Karpas-422 (cell line): Measurements from ENCODE around the gene SSX2IP. TPM values are rescaled to one million over a fixed set of nuclear protein-coding genes. Genes with fewer than 3 reads are reported as not detected.
A peak's percentile ranks its signal among the peaks of the same experiment; 100 is the strongest.

ENCODE experiments used
- DNase-seq: peaks from one replicate; pipeline ENCODE4 v3.0.0-alpha.2; 2015
- H2AFZ ChIP-seq: fragments of 200-600 bp; sonication (generic); 2 replicates; pipeline ENCODE4 v1.6.1; 2014; ENCODE audit warnings: antibody characterized with exemption, low read length, mixed read lengths
- H3K27ac ChIP-seq: fragments of 200-600 bp; sonication (generic); 2 replicates; pipeline ENCODE4 v1.5.1; 2014; ENCODE audit warnings: mild to moderate bottlenecking, low read length, moderate library complexity
- H3K27me3 ChIP-seq: fragments of 200-600 bp; sonication (generic); 2 replicates; pipeline ENCODE4 v1.6.1; 2014; ENCODE audit warnings: low read length, mixed read lengths
- H3K36me3 ChIP-seq: fragments of 200-600 bp; sonication (generic); 2 replicates; pipeline ENCODE4 v1.6.1; 2014; ENCODE audit warnings: low read length, mixed read lengths; ENCODE audit not compliant: insufficient read depth
- H3K4me1 ChIP-seq: fragments of 200-600 bp; sonication (generic); 2 replicates; pipeline ENCODE4 v1.6.1; 2014; ENCODE audit warnings: mild to moderate bottlenecking, low read length, mixed read lengths
- H3K4me2 ChIP-seq: fragments of 200-600 bp; sonication (generic); 2 replicates; pipeline ENCODE4 v1.6.1; 2014; ENCODE audit warnings: low read length, low read depth, mild to moderate bottlenecking; ENCODE audit not compliant: poor library complexity, severe bottlenecking
- H3K4me3 ChIP-seq: fragments of 200-600 bp; sonication (generic); 2 replicates; pipeline ENCODE4 v1.5.1; 2014; ENCODE audit warnings: mild to moderate bottlenecking, antibody characterized with exemption, low read length, mixed read lengths
- H3K79me2 ChIP-seq: fragments of 200-600 bp; sonication (generic); 2 replicates; pipeline ENCODE4 v1.6.1; 2014; ENCODE audit warnings: mild to moderate bottlenecking, low read length, mixed read lengths
- H3K9ac ChIP-seq: fragments of 200-600 bp; sonication (generic); 2 replicates; pipeline ENCODE4 v1.6.0; 2014; ENCODE audit warnings: low read length
- H3K9me2 ChIP-seq: fragments of 200-600 bp; sonication (generic), shearing (Covaris generic); replicated peaks from 2 replicates; pipeline ENCODE4 v1.6.0; 2014; ENCODE audit warnings: mild to moderate bottlenecking, low read length, moderate library complexity; ENCODE audit not compliant: insufficient read depth
- H3K9me3 ChIP-seq: fragments of 300-700, 200-600 bp; sonication (generic); 2 replicates; pipeline ENCODE4 v1.6.1; 2014; ENCODE audit warnings: low read length, mixed read lengths
- H4K20me1 ChIP-seq: fragments of 200-600 bp; sonication (generic); 2 replicates; pipeline ENCODE4 v1.6.1; 2014; ENCODE audit warnings: mild to moderate bottlenecking, antibody characterized with exemption, low read length, low read depth; ENCODE audit not compliant: insufficient read depth
- total RNA-seq: library from RNA; depleted of rRNA; stranded (reverse); fragments of >200 nt; shearing (Covaris generic); gene quantifications from 2 replicates; pipeline ENCODE4 v1.2.3, GENCODE V29; 2014; ENCODE audit warnings: low replicate concordance

The SSX2IP gene
- total RNA-seq, 1 experiment from 2014 or later = 29.0 TPM

DNA sequence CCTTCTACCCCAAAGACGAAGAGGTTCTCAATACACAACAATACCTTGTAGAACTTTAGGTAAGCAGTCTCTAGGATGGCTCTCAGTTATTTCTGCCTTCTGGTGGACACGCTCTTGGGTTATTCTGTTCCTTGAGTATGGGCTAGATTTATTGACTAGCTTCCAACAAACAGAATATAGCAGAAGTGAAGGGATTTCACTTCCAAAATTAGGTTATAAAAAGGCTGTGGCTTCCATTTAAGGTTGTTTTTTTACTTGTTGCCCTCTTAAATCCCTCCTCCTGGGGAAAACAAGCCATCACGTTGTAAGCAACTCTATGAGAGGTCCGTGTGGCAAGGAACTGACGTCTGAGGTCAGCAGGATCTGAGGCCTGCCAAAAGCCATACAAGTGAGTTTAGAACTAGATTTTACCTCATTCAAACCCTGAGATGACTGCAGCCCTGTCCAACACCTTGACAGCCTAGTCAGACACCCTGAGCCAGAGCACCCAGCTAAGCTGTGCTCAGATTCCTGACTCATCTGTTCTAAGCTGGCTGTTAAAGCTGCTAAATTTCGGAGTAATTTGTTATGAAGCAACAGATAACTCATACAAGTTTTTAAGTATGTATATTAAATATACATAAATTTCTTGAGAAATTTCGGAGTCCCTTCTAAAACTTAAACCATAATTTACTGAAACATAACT is 12.7 kb downstream of the SSX2IP start:
- H3K36me3 ChIP-seq = no peaks in the 10 kb centered on the region
- no peak overlapping the region for H3K27ac ChIP-seq
- no peaks in the 10 kb centered on the region for H3K9me2 ChIP-seq
- no peak overlapping the region for H2AFZ ChIP-seq
- H3K79me2 ChIP-seq = peaks cover 100% of the 10 kb centered on the region
- no peak overlapping the region for H3K9ac ChIP-seq
- H3K4me1 ChIP-seq = peaks cover 13% of the 10 kb centered on the region
- DNase-seq = no peak
- H3K27me3 ChIP-seq = no peaks in the 10 kb centered on the region
- no peak overlapping the region for H3K4me3 ChIP-seq
- H4K20me1 ChIP-seq = no peaks in the 10 kb centered on the region
- H3K9me3 ChIP-seq = no peaks in the 10 kb centered on the region
- H3K4me2 ChIP-seq = no peak overlapping the region

DNA sequence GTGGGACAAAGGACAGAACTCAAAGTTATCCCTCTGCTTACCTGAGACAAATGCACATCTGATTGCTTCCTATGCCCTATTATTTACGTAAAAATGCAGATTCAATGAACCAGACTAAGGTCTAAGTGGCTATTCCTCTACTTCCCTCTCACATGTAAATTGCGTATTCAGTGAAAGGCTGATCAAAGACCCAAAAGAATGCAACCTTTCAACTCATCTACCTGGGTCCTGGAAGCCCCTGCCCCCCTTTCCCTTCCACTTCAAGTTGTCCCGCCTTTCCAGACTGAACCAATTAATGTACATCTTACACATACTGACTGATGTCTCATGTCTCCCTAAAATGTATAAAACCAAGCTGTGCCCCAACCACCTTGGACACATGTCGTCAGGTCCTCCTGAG is 14.6 kb downstream of the SSX2IP start:
- no peak for DNase-seq
- Histone ChIP-seq H4K20me1 (no peaks in the 10 kb centered on the region), H3K4me3 (no peak overlapping the region), H3K27ac (no peak overlapping the region), H3K9ac (no peak overlapping the region), H3K9me3 (no peaks in the 10 kb centered on the region), H3K79me2 (peaks cover 98% of the 10 kb centered on the region), H3K27me3 (no peaks in the 10 kb centered on the region), H3K4me1 (peaks cover 16% of the 10 kb centered on the region), H3K4me2 (no peak overlapping the region), H3K36me3 (no peaks in the 10 kb centered on the region), H2AFZ (no peak overlapping the region), H3K9me2 (no peaks in the 10 kb centered on the region)

DNA sequence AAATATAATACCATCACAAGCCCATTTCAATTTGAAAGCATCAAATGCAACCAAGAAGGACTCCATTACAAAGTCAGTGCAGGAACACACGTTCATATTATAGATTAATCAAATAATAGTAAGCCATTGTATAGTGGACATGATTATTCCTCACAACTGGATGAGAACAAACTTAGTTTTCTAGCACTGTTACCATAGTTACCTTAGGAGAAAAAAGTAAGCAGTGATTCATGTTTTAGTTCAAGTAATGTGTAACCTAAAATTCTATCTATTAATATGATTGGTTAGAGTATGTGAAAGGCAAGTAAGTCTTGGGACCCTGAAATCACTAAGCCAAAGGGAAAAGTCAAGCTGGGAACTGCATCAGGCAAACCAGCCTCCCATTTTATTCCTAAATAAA is 15.2 kb downstream of the SSX2IP start:
- Histone ChIP-seq H3K4me2 (no peak overlapping the region), H2AFZ (no peak overlapping the region), H4K20me1 (no peaks in the 10 kb centered on the region), H3K9me2 (no peaks in the 10 kb centered on the region), H3K9me3 (no peaks in the 10 kb centered on the region), H3K27me3 (no peaks in the 10 kb centered on the region), H3K4me1 (peaks cover 16% of the 10 kb centered on the region), H3K79me2 (peaks cover 98% of the 10 kb centered on the region), H3K9ac (no peak overlapping the region), H3K4me3 (no peak overlapping the region), H3K36me3 (no peaks in the 10 kb centered on the region; the same call in 1 of the 2 replicates), H3K27ac (no peak overlapping the region)
- no peak for DNase-seq

DNA sequence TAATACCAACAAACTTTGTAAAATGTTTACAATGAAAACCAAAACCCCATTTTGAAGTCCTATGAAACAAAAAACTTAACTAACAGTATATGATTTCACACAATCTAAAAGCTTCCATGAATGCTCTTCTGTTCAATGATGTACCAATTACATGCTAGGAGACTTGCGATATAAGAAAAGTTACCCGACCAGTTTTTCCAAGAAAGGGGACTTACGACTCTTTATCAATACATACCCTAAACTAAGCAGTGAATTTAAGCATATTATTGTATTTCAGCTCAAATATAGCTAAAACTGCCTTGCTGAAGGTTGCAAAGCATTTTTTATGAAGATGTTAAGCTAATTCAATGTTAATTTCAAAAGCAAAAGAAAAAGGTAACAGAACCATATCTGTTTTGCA is 15.6 kb downstream of the SSX2IP start:
- H3K9me2 ChIP-seq = no peaks in the 10 kb centered on the region
- no peak overlapping the region for H2AFZ ChIP-seq
- H3K4me3 ChIP-seq = no peak overlapping the region
- H3K4me2 ChIP-seq = no peak overlapping the region
- H3K27ac ChIP-seq = no peak overlapping the region
- H3K4me1 ChIP-seq = peaks cover 16% of the 10 kb centered on the region
- H3K27me3 ChIP-seq = no peaks in the 10 kb centered on the region
- no peak overlapping the region for H3K9ac ChIP-seq
- H3K36me3 ChIP-seq = peaks cover 2% of the 10 kb centered on the region
- no peaks in the 10 kb centered on the region for H3K9me3 ChIP-seq
- peaks cover 98% of the 10 kb centered on the region for H3K79me2 ChIP-seq
- no peak for DNase-seq
- no peaks in the 10 kb centered on the region for H4K20me1 ChIP-seq

DNA sequence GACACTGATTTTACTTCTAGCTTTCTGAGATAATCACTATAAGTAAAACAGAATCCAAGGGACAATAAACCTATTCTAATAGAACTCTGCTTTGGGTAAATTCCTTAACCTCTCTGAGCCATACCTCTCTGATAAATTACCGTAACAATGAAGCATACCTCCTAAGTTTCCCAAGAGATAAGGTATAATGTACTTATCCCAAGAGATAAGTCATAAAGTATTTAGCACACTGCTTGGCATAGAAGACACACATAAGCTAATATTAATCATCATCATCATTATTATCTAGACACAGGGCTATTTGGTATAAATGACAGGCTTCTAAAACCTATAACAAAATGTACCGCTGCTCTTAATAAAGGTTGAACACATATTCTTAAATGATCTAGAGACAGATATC is 16.2 kb downstream of the SSX2IP start:
- DNase-seq = no peak
- Histone ChIP-seq H3K4me3 (no peak overlapping the region), H3K79me2 (peaks cover 96% of the 10 kb centered on the region), H3K4me1 (peaks cover 16% of the 10 kb centered on the region), H3K36me3 (peaks cover 8% of the 10 kb centered on the region), H2AFZ (no peak overlapping the region), H3K9me2 (no peaks in the 10 kb centered on the region), H3K27ac (no peak overlapping the region), H3K9ac (no peak overlapping the region), H3K27me3 (no peaks in the 10 kb centered on the region), H3K9me3 (no peaks in the 10 kb centered on the region), H4K20me1 (no peaks in the 10 kb centered on the region), H3K4me2 (no peak overlapping the region)

DNA sequence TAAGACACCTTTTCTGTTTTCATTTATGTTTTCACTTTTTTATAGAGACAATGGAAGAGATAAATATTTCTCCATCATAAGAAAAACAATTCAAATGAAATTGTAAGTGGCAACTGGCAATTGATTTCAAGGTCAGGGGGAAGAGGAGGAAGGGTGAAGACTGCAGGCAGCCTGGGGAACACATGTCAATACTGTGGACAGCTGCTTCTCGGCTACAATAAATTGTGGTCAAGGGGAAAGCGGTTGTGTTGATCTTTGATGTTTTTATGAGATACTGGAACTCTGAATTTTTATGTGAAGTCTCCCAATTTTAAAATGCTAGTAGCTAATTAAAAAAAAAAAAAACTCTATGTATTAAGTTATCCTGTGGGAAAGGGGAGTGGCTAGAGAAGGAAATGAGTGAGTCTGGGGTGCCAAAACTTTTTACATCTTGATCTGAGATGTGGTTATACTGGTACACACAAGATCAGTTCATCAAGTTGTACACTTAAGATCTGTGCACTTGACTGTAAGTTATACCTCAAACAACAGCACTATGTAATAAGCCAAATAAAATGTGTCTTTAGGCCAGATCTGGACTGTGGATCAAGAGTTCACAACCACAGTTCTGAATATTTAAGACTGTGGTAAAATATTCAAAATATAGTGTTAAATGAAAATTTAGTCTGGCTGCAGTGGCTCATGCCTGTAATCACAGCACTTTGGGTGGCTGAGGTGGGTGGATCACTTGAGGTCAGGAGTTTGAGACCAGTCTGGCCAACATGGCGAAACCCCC is 18.0 kb downstream of the SSX2IP start:
- Histone ChIP-seq H3K9me3 (no peaks in the 10 kb centered on the region), H3K36me3 (peaks cover 10% of the 10 kb centered on the region), H3K79me2 (peaks cover 94% of the 10 kb centered on the region), H3K9ac (no peak overlapping the region), H2AFZ (no peak overlapping the region), H4K20me1 (no peaks in the 10 kb centered on the region), H3K27ac (no peak overlapping the region), H3K4me3 (no peak overlapping the region), H3K4me2 (no peak overlapping the region), H3K9me2 (no peaks in the 10 kb centered on the region), H3K27me3 (no peaks in the 10 kb centered on the region), H3K4me1 (peaks cover 16% of the 10 kb centered on the region)
- no peak for DNase-seq

DNA sequence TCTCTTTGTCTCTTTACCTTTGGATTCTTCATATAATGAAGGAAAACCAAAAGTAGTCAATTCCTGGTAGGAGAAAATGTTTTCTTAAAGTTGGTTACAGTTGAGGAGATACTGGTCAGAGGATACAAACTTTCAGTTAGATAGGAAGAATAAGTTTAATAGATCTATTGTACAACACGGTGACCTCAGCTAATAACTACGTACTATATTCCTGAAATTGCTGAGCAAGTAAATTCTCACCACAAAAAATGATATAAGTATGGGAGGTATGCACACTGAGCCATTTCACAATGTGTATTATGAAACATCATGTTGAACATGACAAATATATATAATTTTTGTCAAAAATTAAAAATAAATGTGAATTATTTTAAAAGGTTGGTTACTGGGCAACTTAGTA is 20.4 kb downstream of the SSX2IP start:
- DNase-seq = no peak
- Histone ChIP-seq H3K79me2 (peaks cover 82% of the 10 kb centered on the region), H3K4me1 (peaks cover 6% of the 10 kb centered on the region; the same call in 1 of the 2 replicates), H3K9ac (no peak overlapping the region), H3K27me3 (no peaks in the 10 kb centered on the region), H2AFZ (no peak overlapping the region), H3K9me2 (no peaks in the 10 kb centered on the region), H3K4me3 (no peak overlapping the region), H3K4me2 (no peak overlapping the region), H4K20me1 (no peaks in the 10 kb centered on the region), H3K27ac (no peak overlapping the region), H3K9me3 (no peaks in the 10 kb centered on the region), H3K36me3 (peaks cover 10% of the 10 kb centered on the region)

DNA sequence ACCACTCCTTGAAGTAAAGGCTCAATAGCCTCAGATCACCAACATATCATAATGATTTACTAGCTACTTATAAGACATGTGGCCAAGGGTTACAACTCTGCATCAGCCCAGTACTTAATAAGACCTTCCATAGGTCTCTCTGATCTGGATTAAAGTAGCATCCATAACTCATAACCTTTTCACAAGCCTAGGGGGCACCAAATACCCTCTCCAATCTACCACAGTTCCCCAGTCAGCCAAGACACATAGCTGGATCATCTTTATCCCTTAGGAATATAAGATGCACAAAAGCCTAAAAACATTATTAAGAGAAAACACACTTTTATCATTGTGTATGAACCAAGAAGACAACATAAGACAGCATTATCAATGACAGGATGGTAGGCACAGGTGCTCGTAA is 22.1 kb downstream of the SSX2IP start:
- no peaks in the 10 kb centered on the region for H3K9me3 ChIP-seq
- H3K4me2 ChIP-seq = no peak overlapping the region
- H3K27ac ChIP-seq = no peak overlapping the region
- 0 out of 2 replicates have a peak, but pooled peaks cover 6% of the 10 kb centered on the region for H3K4me1 ChIP-seq
- no peaks in the 10 kb centered on the region for H4K20me1 ChIP-seq
- DNase-seq = peak; percentile 56
- no peak overlapping the region for H2AFZ ChIP-seq
- H3K9ac ChIP-seq = no peak overlapping the region
- peaks cover 71% of the 10 kb centered on the region for H3K79me2 ChIP-seq
- peaks cover 10% of the 10 kb centered on the region for H3K36me3 ChIP-seq
- no peaks in the 10 kb centered on the region for H3K27me3 ChIP-seq
- H3K4me3 ChIP-seq = no peak overlapping the region
- H3K9me2 ChIP-seq = no peaks in the 10 kb centered on the region
